HepG2 (cell line): ENCODE data around the gene XG. TPM values are rescaled to one million over a fixed set of nuclear protein-coding genes. Genes with fewer than 3 reads are reported as not detected.
A peak's percentile ranks its signal among the peaks of the same experiment; 100 is the strongest.

ENCODE experiments used
- ATAC-seq: fragments of 200-7000 bp; cut with Tn5 transposase; 3 replicates; pipeline ENCODE4 v1.9.1; 2020; ENCODE audit warnings: mild to moderate bottlenecking, moderate library complexity
- BruUV-seq: library from RNA; stranded (reverse); fragments of 400-500 nt; replicated peaks from 2 replicates; lab custom pipeline; 2021; lab: Mats Ljungman, UMichigan
- CTCF ChIA-PET: fragments of 300-600 bp; formaldehyde crosslinking; extraction: SDS; loops from one replicate; lab custom pipeline; 2021; ENCODE audit warnings: low total read pairs, inconsistent platforms, low intra/inter-chr PET ratio; lab: Yijun Ruan, JAX
- POLR2A ChIA-PET: fragments of 350-600 bp; sonication (Branson Sonifier 250); formaldehyde crosslinking; loops from one replicate; lab custom pipeline; 2020; ENCODE audit warnings: antibody characterized with exemption, inconsistent platforms; lab: Yijun Ruan, JAX
- DNase-seq: peaks from one replicate; pipeline ENCODE4 v3.0.0-alpha.2; 2015; ENCODE audit warnings: low spot score
- FAIRE-seq: peaks from 3 replicates; lab custom pipeline; 2011; peaks lifted over from hg19 to GRCh38; lab: Jason Lieb, UNC
- H2AFZ ChIP-seq: one replicate; pipeline ENCODE4 v1.6.1; 2011; ENCODE audit warnings: low read length, inconsistent platforms
- H3K27ac ChIP-seq: fragments of 300-600 bp; 3 replicates; pipeline ENCODE4 v1.8.0; 2011; ENCODE audit warnings: mixed run types, mild to moderate bottlenecking, mixed read lengths, low read length, inconsistent platforms; ENCODE audit not compliant: insufficient read depth; ENCODE audit errors: extremely low read length
- H3K27me3 ChIP-seq, 2 experiments: fragments of 200-600 bp in 1 of 2; 2 replicates in 1 of 2; 3 replicates in 1 of 2; pipeline versions ENCODE4 v1.6.0 to v1.8.0; 2011; ENCODE audit warnings: low read length in 2 of 2, mild to moderate bottlenecking in 2 of 2, moderate library complexity in 2 of 2, inconsistent platforms in 1 of 2; ENCODE audit not compliant: insufficient read depth in 2 of 2, control insufficient read depth in 1 of 2
- H3K36me3 ChIP-seq, 2 experiments: fragments of 200-600 bp in 1 of 2; replicated peaks in 1 of 2; 2 replicates in 1 of 2; 3 replicates in 1 of 2; pipeline versions ENCODE4 v1.5.1 to v1.8.0; 2011; ENCODE audit warnings: low read length in 2 of 2, inconsistent platforms in 1 of 2; ENCODE audit not compliant: insufficient read depth in 2 of 2, control insufficient read depth in 1 of 2
- H3K4me1 ChIP-seq: 2 replicates; pipeline ENCODE4 v1.5.1; 2012; ENCODE audit warnings: low read length, inconsistent platforms; ENCODE audit not compliant: insufficient read depth
- H3K4me2 ChIP-seq: 2 replicates; pipeline ENCODE4 v1.6.0; 2011; ENCODE audit warnings: low read depth, low read length, inconsistent platforms
- H3K4me3 ChIP-seq, 3 experiments: fragments of 200-600 bp in 1 of 3; sonication (generic), shearing (Covaris generic) in 1 of 3; replicated peaks in 1 of 3; 2 replicates each; pipeline ENCODE4 v1.5.1; 2011 to 2016; ENCODE audit warnings: low read length in 3 of 3, inconsistent platforms in 2 of 3, low read depth in 2 of 3, mild to moderate bottlenecking in 2 of 3, control low read depth in 1 of 3, mixed read lengths in 1 of 3; ENCODE audit not compliant: insufficient read depth in 1 of 3
- H3K79me2 ChIP-seq: one replicate; pipeline ENCODE4 v1.6.1; 2011; ENCODE audit warnings: low read length, inconsistent platforms; ENCODE audit not compliant: insufficient read depth
- H3K9ac ChIP-seq: 2 replicates; pipeline ENCODE4 v1.6.0; 2011; ENCODE audit warnings: mild to moderate bottlenecking, low read depth, low read length, inconsistent platforms; ENCODE audit not compliant: insufficient read depth
- H3K9me3 ChIP-seq: 2 replicates; pipeline ENCODE4 v1.5.1; 2012; ENCODE audit warnings: mild to moderate bottlenecking, low read length
- H4K20me1 ChIP-seq: 2 replicates; pipeline ENCODE4 v1.6.0; 2011; ENCODE audit warnings: inconsistent platforms, mild to moderate bottlenecking, low read length, moderate library complexity; ENCODE audit not compliant: insufficient read depth
- AKNA ChIP-seq: sonication (generic); formaldehyde crosslinking; IDR thresholded peaks from 2 replicates; pipeline ENCODE4 v1.4.0; 2020; ENCODE audit warnings: missing genetic modification reagents, borderline replicate concordance
- MED8 ChIP-seq: sonication (generic); formaldehyde crosslinking; IDR thresholded peaks from 2 replicates; pipeline ENCODE4 v1.8.1; 2023; ENCODE audit warnings: mild to moderate bottlenecking, missing genetic modification reagents; ENCODE audit not compliant: insufficient replicate concordance
- ZBTB37 ChIP-seq: sonication (generic); formaldehyde crosslinking; IDR thresholded peaks from 2 replicates; pipeline ENCODE4 v1.4.0; 2020; ENCODE audit warnings: mild to moderate bottlenecking, missing genetic modification reagents
- WGBS: methylation state at CpG from one replicate; pipeline ENCODE4 v1.1.6; 2017; ENCODE audit warnings: low lambda C conversion rate; 5-methylcytosine and 5-hydroxymethylcytosine counted together
- in situ Hi-C: cut with HindIII; loops from 2 replicates; pipeline ENCODE4 v1.10.0; 2017; ENCODE audit warnings: low pct_unique_long_range_greater_than_20kb; ENCODE audit not compliant: extremely low pct_ligation_motif_present
- intact Hi-C: fragments of 100-400 bp; cut with micrococcal nuclease; formaldehyde crosslinking; loops from one replicate; pipeline ENCODE4 v1.10.0; 2022; ENCODE audit not compliant: unreplicated experiment
- polyA plus RNA-seq, 8 experiments: library from polyadenylated mRNA; depleted of rRNA in 3 of 8; stranded (reverse) in 7 of 8; unstranded in 1 of 8; fragments of >200 nt; fragmentation: Illumina TruSeq in 4 of 8; extraction: Trizol in 4 of 8; gene quantifications; 2 replicates each; pipeline versions ENCODE4 v1.2.1 to v1.2.3, GENCODE V29; 2011 to 2016; ENCODE audit warnings: low read depth in 4 of 8, missing spikeins in 1 of 8, mixed read lengths in 1 of 8; ENCODE audit not compliant: insufficient read depth in 1 of 8
- total RNA-seq, 5 experiments: library from RNA; depleted of rRNA; stranded (reverse); fragments of >200 nt; fragmentation: Illumina TruSeq; extraction: Trizol; gene quantifications; 2 replicates each; pipeline ENCODE4 v1.2.3, GENCODE V29; 2016; ENCODE audit warnings: low read depth in 1 of 5

The XG gene
- total and polyA plus RNA-seq, 2 of the 13 experiments (the other 11 are each of a cell fraction or from before 2014, with no cell fraction given), result not detected

GRCh38 chrX:2823795-2824386 lies 72.1 kb downstream of the XG start:
- POLR2A ChIA-PET, result no interaction called here
- intact Hi-C loops, result no loop called here
- BruUV-seq, result no TSS peak

More at GRCh38 chrX:2823795-2824386, 72.1 kb downstream of the XG start:
- Histone ChIP-seq H4K20me1 (no peaks in the 10 kb centered on the region), H3K4me1 (peaks cover 18% of the 10 kb centered on the region), H3K9ac (no peak overlapping the region), H3K4me3 (peak overlapping the region; percentile 7 to 37 (median 26); a peak in 3 of 6 replicates), H3K27me3 (no peaks in the 10 kb centered on the region), H3K9me3 (no peaks in the 10 kb centered on the region), H3K4me2 (peak overlapping the region; percentile 69), H3K79me2 (no peaks in the 10 kb centered on the region), H2AFZ (no peak overlapping the region), H3K36me3 (no peaks in the 10 kb centered on the region), H3K27ac (no peak overlapping the region)
- FAIRE-seq (peak; percentile 54), ATAC-seq (no peak), DNase-seq (no peak)
- CTCF ChIA-PET, result no interaction called here
- in situ Hi-C loops, result loop anchor here (5.0 kb wide), 1 partner anchor 182 kb away; no protein-coding TSS in a partner anchor
- WGBS, result 3% methylated on average over 4 of the region's 13 CpGs
- TF ChIP-seq AKNA (CRISPR knock-in tag) (no peak), MED8 (CRISPR knock-in tag) (no peak), ZBTB37 (no peak)
- TF ChIP-seq, all 625 proteins: peak for 0
